Colon (tissue), 2 donors: ENCODE results near the gene PSPC1.
"Not testable (repeated sequence)": the region's sequence is repeated elsewhere in the genome, so short reads cannot be mapped to it uniquely, and the experiment has no call there.

Source experiments
- FAIRE-seq: peaks from 2 replicates; lab custom pipeline; 2012; peaks lifted over from hg19 to GRCh38; lab: Jason Lieb, UNC
- donor health status: control.
- donor health status: control.

PSPC1 gene

DNA sequence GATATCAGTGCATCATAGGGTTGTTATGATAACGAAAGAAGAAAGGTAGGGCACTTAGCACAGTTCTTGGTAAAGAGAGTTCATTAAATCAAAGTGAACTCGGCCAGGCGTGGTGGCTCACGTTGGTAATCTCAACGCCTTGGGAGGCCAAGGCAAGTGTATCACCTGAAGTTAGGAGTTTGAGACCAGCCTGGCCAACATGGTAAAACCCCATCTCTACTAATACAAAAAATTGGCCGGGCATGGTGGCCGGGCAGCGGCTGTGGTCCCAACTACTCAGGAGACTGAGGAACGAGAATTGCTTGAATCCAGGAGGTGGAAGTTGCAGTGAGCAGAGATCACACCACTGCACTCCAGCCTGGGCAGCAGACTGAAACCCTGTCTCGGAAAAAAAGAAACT lies 19.1 kb downstream of the PSPC1 start:
- FAIRE-seq, result no peak

- FAIRE-seq, result no peak
These were observed 23.1 kb downstream of the PSPC1 start for GRCh38 chr13:19759669-19760068.

DNA sequence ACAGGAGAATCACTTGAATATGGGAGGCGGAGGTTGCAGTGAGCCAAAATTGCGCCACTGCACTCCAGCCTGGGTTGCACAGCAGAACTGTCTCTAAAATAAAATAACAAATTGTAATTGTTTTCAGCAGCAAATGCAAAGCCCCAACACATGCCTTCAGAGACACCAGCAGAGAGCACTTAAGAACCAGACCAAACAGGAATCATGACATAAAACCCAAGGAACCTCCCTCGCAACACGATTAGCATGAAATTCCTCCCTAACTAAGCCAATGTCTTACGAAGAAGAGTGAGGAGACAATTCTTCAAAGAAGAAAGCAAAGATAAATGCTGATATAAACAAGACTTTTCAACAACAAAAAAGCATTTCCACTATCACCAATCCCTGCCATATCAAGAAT lies 40.1 kb downstream of the PSPC1 start:
- no peak for FAIRE-seq

DNA sequence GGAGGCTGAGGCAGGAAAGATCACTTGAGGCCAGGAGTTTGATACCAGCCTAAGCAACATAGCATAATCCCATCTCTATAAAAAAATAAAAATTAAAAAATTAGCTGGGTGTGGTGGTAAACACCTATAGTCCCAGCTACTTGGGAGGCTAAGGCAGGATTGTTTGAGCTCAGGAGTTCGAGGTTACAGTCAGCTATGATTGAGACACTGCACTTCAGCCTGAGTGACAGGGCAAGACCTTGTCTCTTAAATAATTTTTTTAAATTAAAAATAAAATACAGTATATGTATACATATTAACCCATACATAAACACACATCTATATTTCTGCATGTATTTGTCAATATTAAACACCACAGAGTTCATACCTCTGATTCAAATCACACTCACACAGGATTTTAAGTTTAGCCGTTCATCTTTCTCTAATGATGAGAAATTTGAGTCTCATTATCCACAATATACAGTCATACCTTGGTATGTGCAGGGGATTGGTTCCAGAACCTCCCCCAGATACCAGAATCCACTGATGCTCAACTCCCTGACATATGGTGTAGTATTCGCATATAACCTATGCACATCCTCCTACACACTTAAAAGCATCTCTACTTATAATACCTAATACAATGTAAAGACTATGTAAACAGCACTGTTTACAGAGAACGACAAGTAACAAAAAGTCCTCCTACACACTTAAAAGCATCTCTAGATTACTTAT lies 44.7 kb downstream of the PSPC1 start:
- FAIRE-seq, result no peak

DNA sequence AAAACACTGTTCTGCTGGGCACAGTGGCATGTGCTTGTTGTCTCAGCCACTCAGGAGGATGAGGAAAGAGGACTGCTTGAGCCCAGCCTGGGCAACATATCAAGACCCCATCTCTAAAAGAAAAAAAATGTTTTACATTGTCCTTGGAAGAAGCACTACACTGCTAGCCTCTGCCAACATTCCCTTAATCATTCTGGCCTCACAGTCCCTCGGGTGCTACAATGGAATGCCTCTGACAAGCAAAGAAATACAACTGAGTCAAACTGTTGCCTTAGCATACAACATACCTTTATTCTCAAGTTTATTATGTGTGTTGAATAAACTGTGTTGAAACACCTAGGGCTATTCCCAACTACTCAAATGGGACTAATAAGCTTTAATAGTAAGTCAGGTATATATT lies 56.1 kb downstream of the PSPC1 start:
- FAIRE-seq, result no peak

- FAIRE-seq, result no peak
These were observed 57.4 kb downstream of the PSPC1 start for GRCh38 chr13:19725320-19725719.

DNA sequence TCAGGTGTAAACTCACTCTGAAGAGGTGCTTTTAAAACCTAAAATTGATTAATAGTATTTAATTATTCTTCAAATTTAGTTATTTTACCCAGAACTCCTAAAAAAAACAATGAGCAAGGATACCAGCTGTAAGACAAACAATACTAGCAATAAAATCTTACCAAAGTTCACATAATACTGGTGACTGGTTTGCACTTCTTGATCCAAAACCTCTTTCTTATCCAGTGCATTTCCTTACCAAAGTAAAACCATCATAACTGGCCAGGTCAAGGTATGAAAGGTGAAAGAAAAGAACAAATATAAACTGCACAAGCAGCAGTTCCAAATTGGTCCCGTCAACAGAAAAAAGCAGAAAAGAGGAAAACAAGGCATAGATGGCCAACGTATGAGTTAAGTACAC lies 62.7 kb downstream of the PSPC1 start:
- no peak for FAIRE-seq

DNA sequence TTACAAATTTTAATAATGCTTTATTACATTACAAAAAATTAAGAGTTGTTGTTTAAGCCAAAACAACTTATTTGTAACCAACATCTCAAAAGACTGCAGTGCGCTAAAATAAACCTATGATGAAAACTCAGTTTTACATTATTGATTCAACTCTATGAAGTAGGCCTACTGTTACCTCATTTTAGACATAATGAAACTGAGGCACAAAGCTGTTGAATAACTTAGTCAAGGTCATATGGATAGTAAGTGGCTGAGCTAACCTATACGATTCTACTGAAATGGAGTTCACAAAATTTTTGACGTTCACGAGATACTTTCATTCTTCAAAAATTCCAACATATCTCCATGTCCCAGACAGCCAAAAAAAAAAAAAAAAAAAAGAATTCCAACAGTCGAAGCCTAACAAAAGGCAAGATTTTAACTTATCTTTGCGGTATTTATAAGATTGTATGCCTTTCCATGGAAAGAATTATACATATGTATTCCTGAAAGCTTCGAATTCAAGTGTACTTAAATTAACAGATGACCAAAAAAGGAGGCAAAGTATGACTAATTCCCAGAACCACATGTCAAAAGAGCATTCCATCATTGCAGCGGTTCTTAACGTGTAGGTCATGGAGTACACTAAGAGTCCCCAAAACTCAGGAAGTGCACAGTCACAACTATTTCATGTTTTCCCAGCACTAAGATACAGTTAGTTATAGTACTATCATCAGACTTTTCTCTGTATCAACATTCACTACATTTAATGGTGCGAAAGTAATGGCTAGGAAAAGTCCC lies 69.4 kb downstream of the PSPC1 start:
- no peak for FAIRE-seq

GRCh38 chr13:19709782-19710181 lies 73.0 kb downstream of the PSPC1 start:
- peak; percentile 45 for FAIRE-seq

DNA sequence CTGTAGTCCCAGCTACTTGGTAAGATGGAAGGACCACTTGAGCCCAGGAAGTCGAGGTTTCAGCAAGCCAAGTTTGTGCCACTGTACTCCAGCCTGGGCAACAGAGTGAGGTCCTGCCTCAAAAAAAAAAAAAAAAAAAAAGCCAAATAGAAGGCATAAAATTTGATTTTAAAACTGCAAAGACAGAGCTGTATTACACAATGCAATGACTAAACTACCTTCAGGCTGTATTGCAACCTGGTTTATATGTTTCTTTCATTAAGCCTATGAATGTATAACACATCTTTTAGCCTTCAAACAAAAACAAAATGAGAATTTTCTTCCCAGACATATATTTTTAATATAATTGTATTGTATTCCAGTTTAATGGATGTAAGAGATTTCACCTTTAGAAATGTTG lies 73.7 kb downstream of the PSPC1 start:
- peak; percentile 18 for FAIRE-seq

GRCh38 chr13:19704256-19704655 lies 78.5 kb downstream of the PSPC1 start:
- FAIRE-seq, result not testable (repeated sequence)

GRCh38 chr13:19701619-19702018 lies 81.1 kb downstream of the PSPC1 start:
- FAIRE-seq, result peak; percentile 72

- not testable (repeated sequence) for FAIRE-seq
These were observed 81.8 kb downstream of the PSPC1 start for GRCh38 chr13:19700963-19701362.

- FAIRE-seq, result no peak
These were observed 86.9 kb downstream of the PSPC1 start for GRCh38 chr13:19695829-19696228.

- no peak for FAIRE-seq
These were observed 87.3 kb downstream of the PSPC1 start for GRCh38 chr13:19695428-19695827.

GRCh38 chr13:19691447-19691846 lies 91.3 kb downstream of the PSPC1 start:
- FAIRE-seq, result not testable (repeated sequence)

GRCh38 chr13:19685437-19685836 lies 97.3 kb downstream of the PSPC1 start:
- no peak for FAIRE-seq

DNA sequence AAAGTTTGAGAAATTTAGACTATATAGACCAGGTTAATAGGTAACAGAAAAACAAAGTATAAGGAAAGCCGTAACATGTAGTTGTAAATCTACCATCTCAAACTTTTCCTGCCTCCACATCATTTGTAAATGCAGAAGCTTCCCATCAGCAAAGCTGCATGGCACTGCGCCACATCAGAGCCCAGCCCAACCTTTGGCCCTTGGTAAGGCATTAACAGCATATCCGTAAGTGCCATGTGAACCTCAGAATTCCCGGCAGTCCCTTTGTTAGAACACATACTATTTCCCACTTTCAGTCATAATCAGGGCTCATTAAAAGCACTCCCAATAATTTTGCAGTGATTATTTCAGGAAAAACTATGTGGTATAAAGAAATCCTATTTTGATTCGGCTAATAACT lies 97.7 kb downstream of the PSPC1 start:
- no peak for FAIRE-seq

DNA sequence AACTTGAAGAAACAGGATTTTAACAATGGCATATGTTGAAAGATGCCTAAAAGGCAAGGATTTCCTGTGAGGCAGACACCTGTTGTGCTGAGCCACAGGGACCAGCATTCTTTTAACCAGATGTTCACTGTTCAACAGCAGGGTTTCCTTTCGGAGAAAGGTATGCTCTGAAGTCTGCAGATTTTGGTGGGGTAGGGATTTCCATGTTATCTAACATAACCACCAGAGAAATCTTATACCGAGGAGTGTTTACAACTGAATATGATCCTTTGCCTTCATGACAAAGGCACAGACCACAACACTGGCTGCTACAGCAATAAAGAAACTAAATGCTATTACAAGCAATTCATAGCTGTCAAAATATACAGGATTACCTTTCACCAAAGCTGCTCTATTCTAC lies 101.2 kb downstream of the PSPC1 start:
- FAIRE-seq, result no peak

- FAIRE-seq, result no peak
These were observed 102.0 kb downstream of the PSPC1 start for GRCh38 chr13:19680751-19681150.

DNA sequence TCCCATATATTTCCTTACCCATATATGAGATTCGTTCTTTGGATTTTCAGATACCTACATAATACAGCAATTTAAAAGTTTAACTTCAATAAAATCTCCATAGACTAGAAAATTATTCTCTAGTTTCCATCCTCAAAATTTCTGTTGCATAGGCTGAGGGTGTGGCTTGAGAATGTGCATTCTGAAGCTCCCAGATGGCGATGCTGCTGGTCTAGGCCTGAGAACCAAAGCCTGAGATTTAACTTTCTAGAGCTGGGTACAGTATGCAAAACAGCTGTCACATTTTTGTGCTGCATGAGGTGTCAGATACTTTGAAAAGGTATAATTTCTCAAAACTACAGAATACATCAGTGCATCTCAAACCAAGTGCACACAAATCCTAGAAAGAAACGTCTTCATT lies 106.6 kb downstream of the PSPC1 start:
- FAIRE-seq, result no peak

DNA sequence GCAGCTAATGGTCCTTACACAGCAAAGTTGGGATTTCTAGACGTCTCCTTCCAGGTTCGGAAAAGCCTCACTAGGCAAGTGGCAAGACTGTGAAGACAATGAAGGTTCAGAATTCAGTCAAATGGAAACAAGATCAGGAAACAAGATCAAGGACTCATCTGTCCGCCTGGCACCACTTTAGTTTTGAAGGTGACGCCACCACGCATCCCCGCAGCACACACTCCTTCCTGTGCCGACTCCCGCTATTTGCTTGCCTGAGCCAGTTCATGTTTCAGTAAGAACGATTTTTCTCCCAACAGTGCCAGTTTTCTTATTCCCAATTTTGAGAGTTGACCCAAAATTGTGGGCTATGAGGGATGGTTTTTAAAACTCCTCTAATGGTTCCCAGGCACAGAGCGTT lies 107.8 kb downstream of the PSPC1 start:
- FAIRE-seq, result no peak

DNA sequence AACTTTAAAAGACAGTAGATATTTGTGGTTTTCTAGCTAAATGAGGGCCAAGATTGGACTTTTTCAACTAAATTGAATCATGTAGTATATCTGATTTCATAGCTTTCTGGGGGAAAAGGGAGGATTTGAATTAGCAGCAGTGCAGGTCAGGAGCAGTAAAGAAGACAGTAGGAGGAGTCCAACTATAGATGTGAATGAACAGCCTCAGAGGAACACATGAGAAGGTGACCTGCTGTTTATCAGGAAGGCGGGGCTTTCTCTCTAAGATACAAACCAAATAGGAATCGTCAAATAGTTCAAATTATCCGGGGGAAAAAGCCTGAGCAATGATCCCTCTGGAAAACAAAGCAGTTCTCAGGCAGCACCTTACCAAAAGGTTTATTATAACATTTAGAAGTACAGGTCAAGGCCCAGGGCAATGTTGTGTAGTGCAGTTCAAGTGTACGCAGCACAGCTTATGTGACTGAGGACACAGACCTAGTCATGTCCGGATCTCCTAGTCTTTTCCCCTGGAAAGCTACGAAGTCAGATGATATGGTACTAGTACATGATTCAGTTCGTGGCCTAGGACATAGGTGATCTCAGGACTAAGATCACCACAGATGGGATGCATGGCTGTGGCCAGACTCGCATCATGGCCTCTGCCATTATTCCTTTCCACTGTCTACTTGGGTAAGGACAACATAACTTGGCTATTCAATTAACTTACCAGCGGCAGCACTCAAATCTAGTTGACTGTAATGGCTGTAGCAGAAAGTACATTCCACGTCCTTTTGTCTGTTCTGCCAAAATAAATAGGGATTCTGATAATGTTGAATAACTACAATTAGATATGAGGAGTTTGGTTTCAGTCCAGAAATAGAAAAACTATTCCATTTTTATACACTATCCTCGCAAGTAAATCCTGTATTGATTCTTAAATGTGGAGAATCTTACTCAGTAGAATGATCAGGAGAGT lies 109.0 kb downstream of the PSPC1 start:
- FAIRE-seq, result no peak
